T-helper 1 cell treated with Interleukin-12 subunit alpha and Interleukin-12 subunit beta and Interleukin-4 antibody, amounts not matched to agents 30 μg/mL and 1 μg/mL, for 36 hours (primary cell): ENCODE data around the gene INPP5A.
A peak's percentile ranks its signal among the peaks of the same experiment; 100 is the strongest.

Experiments
- H3K27ac Mint-ChIP-seq: one replicate; pipeline ENCODE4 v1.8.0; 2021; ENCODE audit warnings: mild to moderate bottlenecking, mixed read lengths
- H3K27me3 Mint-ChIP-seq: one replicate; pipeline ENCODE4 v1.8.0; 2021; ENCODE audit warnings: low read depth, mixed read lengths
- H3K36me3 Mint-ChIP-seq: one replicate; pipeline ENCODE4 v1.8.0; 2021; ENCODE audit warnings: low read depth, mixed read lengths
- H3K4me1 Mint-ChIP-seq: one replicate; pipeline ENCODE4 v1.8.0; 2021; ENCODE audit warnings: low read depth, mixed read lengths
- H3K4me3 Mint-ChIP-seq: one replicate; pipeline ENCODE4 v1.8.0; 2021; ENCODE audit warnings: mild to moderate bottlenecking, moderate library complexity, mixed read lengths
- H3K9me3 Mint-ChIP-seq: one replicate; pipeline ENCODE4 v1.8.0; 2021; ENCODE audit warnings: mixed read lengths

Gene INPP5A

GRCh38 chr10:132534391-132535064 is 3.1 kb upstream of the INPP5A start:
- Mint-ChIP-seq H3K9me3 (peaks cover 22% of the 10 kb centered on the region), H3K36me3 (peaks cover 3% of the 10 kb centered on the region), H3K27ac (no peak overlapping the region), H3K4me3 (peak overlapping the region; percentile 36), H3K27me3 (peaks cover 38% of the 10 kb centered on the region), H3K4me1 (peaks cover 15% of the 10 kb centered on the region)

- peak overlapping the region; percentile 17 for H3K27ac Mint-ChIP-seq
- peaks cover 3% of the 10 kb centered on the region for H3K36me3 Mint-ChIP-seq
- H3K4me1 Mint-ChIP-seq, result peaks cover 21% of the 10 kb centered on the region
- H3K4me3 Mint-ChIP-seq, result peak overlapping the region; percentile 36
- H3K9me3 Mint-ChIP-seq, result peaks cover 20% of the 10 kb centered on the region
- peaks cover 33% of the 10 kb centered on the region for H3K27me3 Mint-ChIP-seq
Measured at GRCh38 chr10:132535065-132535651, 2.4 kb upstream of the INPP5A start.

GRCh38 chr10:132536241-132536876 is 1.2 kb upstream of the INPP5A start:
- Mint-ChIP-seq H3K27ac (no peak overlapping the region), H3K36me3 (peaks cover 8% of the 10 kb centered on the region), H3K4me1 (peaks cover 33% of the 10 kb centered on the region), H3K4me3 (peak overlapping the region; percentile 46), H3K9me3 (peaks cover 13% of the 10 kb centered on the region), H3K27me3 (peaks cover 28% of the 10 kb centered on the region)

GRCh38 chr10:132536877-132537683 is 507 bp upstream of the INPP5A start:
- Mint-ChIP-seq H3K4me1 (peaks cover 40% of the 10 kb centered on the region), H3K9me3 (peaks cover 7% of the 10 kb centered on the region), H3K36me3 (peaks cover 5% of the 10 kb centered on the region), H3K4me3 (peak overlapping the region; percentile 46), H3K27me3 (peaks cover 23% of the 10 kb centered on the region), H3K27ac (no peak overlapping the region)

- H3K4me1 Mint-ChIP-seq, result peaks cover 48% of the 10 kb centered on the region
- peak overlapping the region; percentile 87 for H3K27ac Mint-ChIP-seq
- H3K4me3 Mint-ChIP-seq, result peak overlapping the region; percentile 92
- H3K9me3 Mint-ChIP-seq, result no peaks in the 10 kb centered on the region
- H3K27me3 Mint-ChIP-seq, result peaks cover 13% of the 10 kb centered on the region
- H3K36me3 Mint-ChIP-seq, result peaks cover 11% of the 10 kb centered on the region
Measured at GRCh38 chr10:132538031-132538789, 623 bp downstream of the INPP5A start.

- Mint-ChIP-seq H3K27ac (peak overlapping the region; percentile 87), H3K27me3 (peaks cover 13% of the 10 kb centered on the region), H3K4me1 (peaks cover 52% of the 10 kb centered on the region), H3K9me3 (no peaks in the 10 kb centered on the region), H3K36me3 (peaks cover 15% of the 10 kb centered on the region), H3K4me3 (peak overlapping the region; percentile 92)
Measured at GRCh38 chr10:132538790-132539421, 1.3 kb downstream of the INPP5A start.

- peak overlapping the region; percentile 87 for H3K27ac Mint-ChIP-seq
Measured at GRCh38 chr10:132539431-132539839, 1.8 kb downstream of the INPP5A start.

GRCh38 chr10:132539894-132540293 is 2.3 kb downstream of the INPP5A start:
- Mint-ChIP-seq H3K36me3 (peaks cover 18% of the 10 kb centered on the region), H3K9me3 (no peaks in the 10 kb centered on the region), H3K27ac (peak overlapping the region; percentile 87), H3K27me3 (peaks cover 8% of the 10 kb centered on the region), H3K4me1 (peaks cover 61% of the 10 kb centered on the region), H3K4me3 (peak overlapping the region; percentile 92)

More at GRCh38 chr10:132539431-132539839, 1.8 kb downstream of the INPP5A start:
- Mint-ChIP-seq H3K27me3 (peaks cover 13% of the 10 kb centered on the region), H3K9me3 (no peaks in the 10 kb centered on the region), H3K4me3 (peak overlapping the region; percentile 92), H3K4me1 (peaks cover 57% of the 10 kb centered on the region), H3K36me3 (peaks cover 16% of the 10 kb centered on the region)

GRCh38 chr10:132540456-132540855 is 2.9 kb downstream of the INPP5A start:
- Mint-ChIP-seq H3K27me3 (peaks cover 4% of the 10 kb centered on the region), H3K4me3 (peak overlapping the region; percentile 92), H3K36me3 (peaks cover 18% of the 10 kb centered on the region), H3K4me1 (peaks cover 60% of the 10 kb centered on the region), H3K27ac (peak overlapping the region; percentile 87), H3K9me3 (no peaks in the 10 kb centered on the region)

GRCh38 chr10:132541129-132541528 is 3.5 kb downstream of the INPP5A start:
- Mint-ChIP-seq H3K27me3 (peaks cover 4% of the 10 kb centered on the region), H3K9me3 (no peaks in the 10 kb centered on the region), H3K27ac (peak overlapping the region; percentile 56), H3K4me3 (peak overlapping the region; percentile 92), H3K4me1 (peaks cover 60% of the 10 kb centered on the region), H3K36me3 (peaks cover 18% of the 10 kb centered on the region)

- H3K36me3 Mint-ChIP-seq, result peaks cover 18% of the 10 kb centered on the region
- no peaks in the 10 kb centered on the region for H3K27me3 Mint-ChIP-seq
- peaks cover 57% of the 10 kb centered on the region for H3K4me1 Mint-ChIP-seq
- no peaks in the 10 kb centered on the region for H3K9me3 Mint-ChIP-seq
- H3K27ac Mint-ChIP-seq, result peak overlapping the region; percentile 56
- peak overlapping the region; percentile 45 for H3K4me3 Mint-ChIP-seq
Measured at GRCh38 chr10:132541601-132542011, 4.0 kb downstream of the INPP5A start.

GRCh38 chr10:132542086-132542775 is 4.6 kb downstream of the INPP5A start:
- Mint-ChIP-seq H3K27ac (no peak overlapping the region), H3K27me3 (no peaks in the 10 kb centered on the region), H3K4me3 (no peak overlapping the region), H3K4me1 (peaks cover 57% of the 10 kb centered on the region), H3K36me3 (peaks cover 18% of the 10 kb centered on the region), H3K9me3 (no peaks in the 10 kb centered on the region)

- no peak overlapping the region for H3K27ac Mint-ChIP-seq
Measured at GRCh38 chr10:132542819-132543218, 5.2 kb downstream of the INPP5A start.

More at GRCh38 chr10:132542819-132543218, 5.2 kb downstream of the INPP5A start:
- Mint-ChIP-seq H3K9me3 (no peaks in the 10 kb centered on the region), H3K4me3 (peak overlapping the region; percentile 45), H3K36me3 (peaks cover 18% of the 10 kb centered on the region), H3K27me3 (no peaks in the 10 kb centered on the region), H3K4me1 (peaks cover 59% of the 10 kb centered on the region)
